Activated CD4-positive, alpha-beta T cell treated with anti-CD3 and anti-CD28 coated beads, Interleukin-10, Interleukin-2, amounts not matched to agents 100 ng/mL and 50 ng/mL, durations not matched to agents 16 hours and 8 hours (primary cell): Measurements from ENCODE around the gene CFAP46.

Source experiments
- DNase-seq: peaks from one replicate; pipeline ENCODE4 v3.0.0-alpha.2; 2020

Gene CFAP46

DNA sequence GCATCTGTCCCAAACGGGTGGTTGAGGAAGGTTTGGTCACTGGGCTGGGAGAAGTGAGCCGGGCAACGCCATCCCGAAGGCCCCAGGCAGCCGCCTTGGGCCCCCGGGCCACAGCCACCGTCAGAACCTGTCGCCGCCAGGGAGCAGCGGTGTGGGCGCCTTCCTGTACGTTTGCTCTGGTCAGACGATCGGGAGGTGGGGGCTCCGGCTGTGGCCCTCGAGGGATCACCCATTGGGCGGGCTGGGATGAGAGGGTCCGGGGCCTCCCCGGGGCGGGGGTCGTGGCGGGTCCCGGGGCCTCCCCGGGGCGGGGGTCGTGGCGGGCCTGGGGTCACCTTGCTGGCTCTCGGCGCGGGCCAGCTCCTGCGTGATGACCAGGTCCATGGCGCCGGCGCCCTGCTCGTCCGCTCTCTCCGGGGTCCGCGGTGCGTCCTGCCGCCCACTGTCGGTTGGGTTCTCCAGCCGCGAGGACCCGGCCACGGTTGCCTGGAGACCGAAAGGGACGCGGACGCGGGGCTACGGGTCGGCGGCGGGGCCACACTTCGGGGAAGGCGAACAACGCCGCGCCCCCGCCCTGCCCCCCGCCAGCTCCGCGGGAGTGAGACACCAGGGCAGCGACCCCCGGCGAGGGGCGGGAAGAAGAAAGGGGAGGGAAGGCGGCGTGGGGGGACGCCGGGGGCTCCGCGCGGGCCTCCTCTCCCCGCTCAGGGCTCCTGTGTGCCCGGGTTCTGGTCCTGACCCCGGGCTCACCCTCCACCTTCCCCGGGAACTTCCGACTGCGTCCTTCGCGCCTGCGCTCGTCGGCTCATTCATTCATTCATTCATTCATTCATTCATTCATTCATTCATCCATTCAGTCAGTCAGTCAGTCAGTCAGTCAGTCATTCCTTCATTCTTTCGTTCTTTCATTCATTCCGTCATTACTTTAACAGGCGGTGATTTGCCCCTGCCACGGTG, at the start of gene CFAP46:
Gene CFAP46 (minus strand): TSS at position 470 of the 957 bp plus-strand sequence. CDS start 86 bp downstream, at position 384.
- DNase-seq: peak; percentile 24

DNA sequence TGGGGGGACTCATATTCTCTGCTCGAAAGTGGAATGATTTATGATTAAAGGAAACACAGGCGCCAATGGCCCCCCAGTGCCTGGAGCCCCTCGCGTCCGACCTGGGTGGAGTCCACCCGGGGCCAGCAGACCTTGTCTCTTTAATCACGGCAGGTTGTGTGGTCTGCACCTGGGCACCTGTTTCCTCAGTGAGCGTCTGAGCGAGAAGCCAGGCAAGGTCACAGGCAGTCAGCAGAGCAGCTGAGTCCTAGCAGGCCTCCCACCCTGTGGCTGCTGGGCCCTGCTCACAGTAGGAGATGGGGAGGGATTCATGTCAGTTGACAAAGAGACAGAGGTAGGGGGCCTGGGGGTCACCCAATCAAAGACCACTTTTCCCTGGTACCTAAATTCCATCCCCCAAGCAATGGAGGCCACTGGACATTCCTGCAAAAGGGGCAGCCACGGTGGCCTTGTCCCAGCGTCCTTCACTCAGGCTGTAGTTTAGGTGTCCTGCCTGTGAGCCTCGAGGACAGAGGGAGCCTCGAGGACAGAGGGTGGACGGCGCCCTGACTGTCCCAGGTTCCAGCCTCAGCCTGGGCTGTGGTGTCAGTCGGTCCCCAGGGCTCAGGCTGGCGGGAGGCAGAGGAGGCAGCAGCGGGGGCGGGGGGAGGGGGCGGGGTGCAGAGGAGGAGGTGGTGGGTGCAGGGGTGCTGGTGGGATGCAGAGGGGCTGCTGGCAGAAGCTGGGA, 49.5 kb upstream of the CFAP46 start:
- DNase-seq: no peak

DNA sequence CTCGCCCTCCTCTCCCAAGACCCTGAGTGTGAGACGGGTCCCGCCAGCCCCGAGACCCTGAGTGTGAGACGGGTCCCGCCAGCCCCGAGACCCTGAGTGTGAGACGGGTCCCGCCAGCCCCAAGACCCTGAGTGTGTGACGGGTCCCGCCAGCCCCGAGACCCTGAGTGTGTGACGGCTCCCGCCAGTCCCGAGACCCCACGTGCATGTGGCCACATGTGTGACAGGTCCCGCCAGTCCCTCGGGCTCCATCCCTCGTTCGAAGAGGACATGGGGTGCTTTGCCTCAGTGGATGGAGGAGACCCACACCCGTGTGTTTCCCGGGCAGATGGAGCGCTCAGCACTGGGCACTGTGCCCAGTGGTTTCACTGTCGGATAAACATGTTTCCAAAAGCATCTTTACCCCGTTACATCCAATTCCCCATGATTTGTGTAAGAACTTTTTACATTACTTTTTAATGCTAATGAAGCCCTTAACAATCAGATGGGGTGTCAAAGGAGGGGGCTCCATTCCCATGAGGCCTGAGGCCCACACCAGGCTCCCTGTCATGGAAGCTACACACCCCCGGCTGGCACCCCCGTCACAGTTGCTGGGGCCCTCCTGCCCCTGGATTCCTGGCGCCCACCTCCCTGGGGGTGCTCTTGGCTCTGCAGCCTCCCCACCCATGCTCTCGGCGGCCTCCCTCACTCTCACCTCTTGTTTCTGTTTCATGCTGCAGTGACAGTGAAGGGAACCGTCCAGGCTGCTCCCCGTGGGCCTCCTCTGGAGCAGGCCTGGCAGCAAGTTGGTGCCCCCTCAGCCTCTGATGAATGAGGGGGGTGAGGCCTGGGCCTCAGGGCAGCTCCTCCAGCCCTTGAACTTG, 48.5 kb upstream of the CFAP46 start:
- DNase-seq: no peak

DNA sequence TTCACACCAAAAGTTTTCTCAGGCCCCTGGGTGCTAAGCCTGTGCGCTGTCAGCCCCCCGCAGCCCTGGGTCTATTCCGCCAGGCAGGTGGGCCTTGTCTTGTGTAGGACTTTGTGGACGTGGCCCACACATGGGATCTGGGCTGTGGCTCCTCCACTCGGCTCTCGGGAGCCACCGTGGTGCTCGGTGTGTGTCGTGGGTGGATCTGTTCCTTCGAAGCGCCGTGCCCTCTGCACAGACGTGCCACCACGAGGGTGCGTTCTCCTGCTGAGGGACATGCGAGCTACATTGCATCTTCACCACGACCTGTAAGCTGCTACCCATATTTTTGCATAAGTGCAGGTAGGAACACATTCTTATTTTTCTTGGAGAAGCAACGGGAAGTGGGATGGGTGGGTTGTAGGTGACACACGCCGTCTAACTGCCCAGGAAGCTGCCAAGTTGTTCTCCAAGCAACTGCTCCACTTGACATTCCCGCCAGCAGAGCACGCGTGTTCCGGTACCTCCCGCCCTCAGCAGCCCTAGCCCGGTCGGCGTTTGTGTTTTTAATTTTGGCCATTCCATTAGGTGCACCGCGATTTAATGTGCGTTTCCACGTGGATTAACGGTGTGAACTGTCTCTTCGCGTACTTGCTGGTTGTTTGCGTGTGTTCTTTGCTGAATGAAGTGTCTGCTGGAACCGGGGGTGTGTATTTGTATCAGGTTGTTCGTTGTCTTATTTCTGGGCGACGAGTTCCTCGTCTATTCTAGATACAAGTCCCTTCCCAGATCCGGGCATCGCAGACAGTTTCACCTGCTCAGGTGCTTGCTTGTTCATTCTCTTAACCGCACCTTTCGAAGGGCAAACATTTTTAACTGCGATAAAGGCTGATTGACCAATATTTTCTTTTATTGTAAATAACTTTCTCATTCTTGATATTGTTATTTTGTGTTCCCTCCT, 47.4 kb upstream of the CFAP46 start:
- no peak for DNase-seq

DNA sequence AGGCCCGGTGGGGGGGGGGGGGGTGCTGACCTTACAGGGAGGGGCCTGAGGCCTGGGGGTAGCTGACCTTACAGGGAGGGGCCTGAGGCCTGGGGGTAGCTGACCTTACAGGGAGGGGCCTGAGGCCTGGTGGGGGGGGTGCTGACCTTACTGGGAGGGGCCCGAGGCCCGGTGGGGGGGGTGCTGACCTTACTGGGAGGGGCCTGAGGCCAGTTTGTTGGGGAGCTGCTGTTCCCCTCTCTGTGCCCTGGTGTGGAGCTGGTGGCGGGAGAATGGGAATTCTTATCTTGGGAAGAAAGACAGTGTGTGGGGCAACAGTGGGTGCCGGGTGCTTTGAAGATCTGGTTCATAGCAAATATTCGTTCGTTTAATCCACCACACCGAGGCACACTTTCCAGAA, 46.6 kb upstream of the CFAP46 start:
- no peak for DNase-seq

DNA sequence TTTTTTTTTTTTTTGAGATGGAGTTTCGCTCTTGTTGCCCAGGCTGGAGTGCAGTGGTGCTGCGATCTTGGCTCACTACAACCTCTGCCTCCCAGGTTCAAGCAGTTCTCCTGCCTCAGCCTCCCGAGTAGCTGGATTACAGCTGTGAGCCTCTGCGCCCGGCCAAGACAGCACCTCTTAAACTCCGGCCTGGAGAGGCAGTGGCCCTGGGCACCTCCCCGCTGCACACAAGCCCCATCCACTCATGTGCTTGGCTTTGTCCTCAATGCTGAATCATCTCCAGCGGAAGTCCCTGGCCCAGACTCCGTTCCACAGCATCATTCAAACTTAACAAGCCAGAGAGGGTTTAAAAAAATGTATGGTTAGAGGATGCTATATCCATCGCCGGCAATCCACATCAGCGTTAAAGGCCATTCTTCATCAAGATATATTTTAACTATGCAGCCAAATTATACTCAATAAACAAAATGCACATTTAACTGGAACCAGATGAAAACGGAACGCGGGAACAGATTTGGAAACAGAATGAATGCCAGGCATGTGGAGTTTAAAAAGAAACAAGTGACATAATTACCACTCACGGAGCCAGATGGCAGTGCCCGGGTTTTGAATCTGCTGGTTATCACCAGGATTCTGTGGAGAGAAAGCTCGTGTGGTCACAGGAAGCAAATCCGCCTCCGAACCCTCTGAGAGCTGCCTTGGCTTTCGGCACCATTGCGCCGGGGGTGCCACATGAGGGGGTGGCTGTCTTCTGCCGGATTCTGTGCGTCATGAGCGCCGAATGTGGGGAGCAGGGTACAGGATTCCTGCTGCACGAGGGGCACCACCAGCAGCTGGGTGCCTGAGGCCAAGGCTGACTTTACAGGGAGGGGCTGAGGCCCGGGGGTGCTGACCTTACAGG, 45.6 kb upstream of the CFAP46 start:
- no peak for DNase-seq

DNA sequence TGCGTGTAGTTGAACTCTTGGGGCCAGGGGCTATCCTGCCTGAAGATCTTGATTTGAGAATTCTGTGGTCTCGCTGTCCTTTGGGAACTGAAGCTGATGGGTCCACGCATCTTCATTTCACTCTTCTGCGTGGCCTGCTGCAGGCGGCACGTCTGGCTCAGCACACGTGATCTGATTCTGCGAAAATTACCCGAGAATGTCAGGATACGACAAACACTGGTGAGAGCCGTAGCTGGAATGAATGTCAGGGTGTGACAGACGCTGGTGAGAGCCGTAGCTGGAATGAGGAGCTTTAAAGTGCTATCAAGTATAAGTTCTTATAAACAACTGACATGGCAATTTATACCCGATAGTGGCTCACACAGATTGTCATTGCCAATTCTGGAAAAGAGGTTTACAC, 44.6 kb upstream of the CFAP46 start:
- no peak for DNase-seq

DNA sequence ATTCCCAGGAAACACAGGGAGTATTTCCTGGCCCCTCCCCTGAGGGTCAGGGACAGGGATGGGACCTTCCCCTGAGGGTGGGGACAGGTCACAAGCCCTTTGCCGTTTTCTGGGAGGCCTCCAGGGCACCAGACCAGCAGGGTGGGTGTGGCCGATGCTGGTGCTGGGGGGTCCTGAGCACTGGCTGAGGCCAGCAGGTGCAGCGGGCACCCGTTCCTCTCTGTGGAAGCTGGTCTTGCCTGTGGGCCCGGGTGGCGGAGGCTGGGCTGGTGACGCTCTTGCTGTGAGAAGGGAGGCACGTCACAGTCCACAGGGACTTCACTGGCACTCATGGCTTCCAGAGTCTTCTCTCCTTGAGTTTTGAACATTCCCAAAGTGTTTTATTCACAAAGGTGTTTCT, 44.2 kb upstream of the CFAP46 start:
- DNase-seq: no peak

DNA sequence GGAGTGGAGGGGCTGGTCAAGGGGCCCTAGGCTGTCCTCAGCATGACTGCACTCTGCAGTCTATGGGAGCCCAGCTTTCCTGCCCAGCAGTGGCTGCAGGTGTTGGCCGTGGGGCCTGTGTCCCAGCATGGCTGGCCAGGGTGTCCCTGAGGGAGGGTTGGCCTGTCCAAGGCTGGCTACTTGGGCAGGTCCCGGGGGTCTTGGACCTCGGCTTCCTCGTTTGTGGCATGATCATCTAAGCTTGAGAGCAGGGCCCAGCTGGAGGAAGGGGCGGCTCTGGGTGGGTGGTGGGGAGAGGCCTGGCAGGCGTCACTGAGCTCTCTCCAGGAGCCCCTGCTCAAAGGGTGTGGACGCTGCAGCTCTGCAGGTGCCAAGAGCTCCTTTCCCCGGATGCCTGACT, 43.7 kb upstream of the CFAP46 start:
- DNase-seq: no peak

DNA sequence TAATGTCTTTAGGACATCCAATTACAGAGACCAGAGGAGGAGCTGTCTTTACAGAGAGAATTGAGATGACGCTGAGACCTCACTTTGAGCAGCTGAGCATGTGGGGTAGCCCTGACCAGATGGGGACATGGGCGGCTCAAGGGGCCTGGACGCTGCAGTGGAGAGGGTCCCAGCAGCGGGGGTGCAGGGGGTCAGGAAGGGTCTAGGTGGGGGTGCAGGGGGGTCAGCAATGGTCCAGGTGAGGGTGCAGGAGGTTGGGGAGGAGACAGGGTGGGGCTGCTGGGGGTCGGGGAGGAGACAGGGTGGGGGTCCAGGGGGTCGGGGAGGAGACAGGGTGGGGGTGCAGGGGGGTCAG, 43.2 kb upstream of the CFAP46 start:
- DNase-seq: no peak

DNA sequence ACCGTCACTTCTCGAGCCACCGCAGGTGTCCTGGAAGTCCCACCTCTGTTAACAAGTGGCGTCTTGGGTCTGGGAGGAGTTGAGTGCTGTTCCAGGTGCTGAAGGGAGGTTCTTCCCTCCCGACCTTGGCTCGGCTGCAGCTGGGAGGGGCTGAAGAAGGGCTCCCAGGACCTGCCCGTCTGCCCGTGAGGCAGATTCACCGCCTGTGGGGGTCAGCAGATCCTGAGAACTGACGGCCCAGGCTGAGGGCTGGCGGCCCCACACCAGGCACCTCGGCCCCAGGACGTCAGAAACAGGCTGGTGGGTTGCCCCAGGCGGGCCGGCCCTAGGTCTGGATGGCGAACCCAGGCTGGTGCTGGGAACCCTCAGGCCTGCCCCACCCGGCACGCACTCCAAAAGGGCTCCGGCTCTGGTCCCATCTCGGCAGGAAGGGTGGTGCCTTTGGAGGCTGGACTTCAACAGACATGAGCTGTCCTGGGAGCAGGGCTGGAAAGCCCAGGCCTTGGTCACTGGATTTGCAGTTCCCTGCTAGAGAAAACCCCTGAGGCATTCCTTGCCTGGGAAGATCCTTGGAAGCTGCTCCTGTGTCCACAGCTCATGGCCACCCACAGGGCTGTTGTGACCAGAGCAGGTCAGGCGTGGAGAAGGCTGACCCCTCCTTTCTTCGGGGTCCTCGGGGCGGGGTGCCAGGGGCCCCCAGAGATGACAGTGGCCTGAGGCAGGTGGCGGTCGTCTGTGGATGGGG, 42.6 kb upstream of the CFAP46 start:
- no peak for DNase-seq

DNA sequence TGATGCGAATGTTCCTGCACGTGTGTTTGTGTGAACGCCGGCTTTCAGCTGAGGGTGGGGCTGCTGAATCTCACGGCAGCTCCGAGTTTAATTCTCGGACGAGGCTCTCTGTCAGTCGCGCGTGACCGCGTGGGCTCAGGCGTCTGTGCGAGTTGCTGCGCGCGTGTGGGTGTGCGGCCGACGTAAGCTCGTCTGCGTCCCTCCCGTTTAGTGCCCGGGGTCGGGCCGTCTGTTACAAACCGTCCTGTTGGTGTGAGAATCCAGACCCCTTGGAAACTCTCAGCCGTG, 41.6 kb upstream of the CFAP46 start:
- no peak for DNase-seq

DNA sequence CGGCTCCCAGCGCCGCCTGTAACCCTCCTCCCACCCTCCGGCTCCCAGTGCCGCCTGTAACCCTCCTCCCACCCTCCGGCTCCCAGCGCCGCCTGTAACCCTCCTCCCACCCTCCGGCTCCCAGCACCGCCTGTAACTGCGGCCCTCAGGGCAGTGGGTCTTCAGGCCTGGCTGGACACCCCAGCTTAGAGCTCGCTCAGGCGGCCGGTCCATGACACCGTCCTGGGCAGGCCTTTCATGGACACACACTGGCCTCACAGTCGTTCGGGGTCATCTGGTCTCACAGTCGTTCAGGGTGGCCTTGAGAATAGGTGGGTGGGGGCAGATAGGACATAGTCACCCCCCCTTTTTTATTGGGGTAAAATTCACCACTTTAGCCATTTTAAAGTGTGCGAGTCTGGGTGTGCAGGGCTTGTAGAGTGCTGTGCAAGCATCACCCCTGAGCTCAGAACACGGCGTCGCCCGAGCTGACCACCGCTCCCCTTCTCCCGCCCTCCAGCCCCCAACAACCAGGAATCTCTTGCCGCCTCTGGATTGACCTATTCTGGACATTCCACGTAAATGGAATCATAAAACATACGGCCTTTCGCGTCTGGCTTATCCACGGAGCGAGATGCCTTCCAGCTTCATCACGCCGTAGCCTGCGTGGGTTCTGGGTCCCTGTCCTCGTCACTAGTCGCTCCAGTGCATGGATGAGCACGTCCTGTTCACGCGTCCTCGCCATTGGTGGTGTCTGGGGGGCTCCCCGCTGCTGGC, 41.1 kb upstream of the CFAP46 start:
- DNase-seq: no peak

DNA sequence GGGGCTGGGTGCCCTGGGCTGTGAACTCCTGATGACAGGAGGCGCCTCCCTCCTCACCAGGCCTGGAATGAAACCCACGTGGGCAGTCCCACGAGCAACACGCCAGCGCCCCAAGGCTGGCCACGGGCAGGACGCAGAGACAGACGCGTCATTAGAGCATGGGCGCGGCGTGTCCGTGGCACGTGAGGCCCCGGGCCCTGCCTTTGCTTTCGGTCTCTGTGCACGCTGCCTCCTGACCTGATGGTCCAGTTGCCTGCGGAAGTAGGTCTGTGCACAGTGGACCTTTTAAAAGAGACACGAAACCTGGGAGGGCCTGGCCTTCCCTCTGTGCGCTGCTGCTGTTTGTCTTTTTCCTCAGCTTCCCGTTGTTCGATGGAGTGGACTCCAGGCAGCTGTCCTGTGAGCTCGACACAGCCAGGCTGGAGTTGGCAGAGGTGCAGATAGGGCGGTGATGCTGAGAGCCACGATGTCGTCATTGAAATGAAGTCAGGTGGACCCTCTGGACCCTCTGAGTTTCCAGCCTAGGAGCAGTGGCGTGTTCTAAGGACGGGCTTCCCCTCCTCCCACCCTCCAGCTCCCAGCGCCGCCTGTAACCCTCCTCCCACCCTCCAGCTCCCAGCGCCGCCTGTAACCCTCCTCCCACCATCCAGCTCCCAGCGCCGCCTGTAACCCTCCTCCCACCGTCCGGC, 40.1 kb upstream of the CFAP46 start:
- no peak for DNase-seq

DNA sequence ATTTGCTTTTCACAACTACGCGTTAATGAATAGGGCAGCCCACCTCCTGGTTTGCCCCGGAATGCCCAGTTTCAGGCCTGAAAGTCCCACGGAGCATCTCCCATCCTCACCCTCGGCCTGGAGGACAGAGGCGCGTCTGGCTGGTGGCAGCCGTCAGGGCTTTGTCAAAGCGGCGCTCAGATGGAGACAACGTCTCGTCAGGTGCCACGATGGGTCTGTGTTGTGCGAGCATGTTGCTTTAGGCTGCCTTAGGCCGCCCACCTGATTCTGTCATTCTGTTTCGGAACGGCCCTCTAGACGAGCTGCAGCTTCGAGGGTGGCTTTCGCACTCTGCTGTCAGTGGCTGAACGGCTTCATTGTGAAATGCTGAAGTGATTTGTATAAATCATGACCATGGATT, 39.4 kb upstream of the CFAP46 start:
- DNase-seq: no peak

DNA sequence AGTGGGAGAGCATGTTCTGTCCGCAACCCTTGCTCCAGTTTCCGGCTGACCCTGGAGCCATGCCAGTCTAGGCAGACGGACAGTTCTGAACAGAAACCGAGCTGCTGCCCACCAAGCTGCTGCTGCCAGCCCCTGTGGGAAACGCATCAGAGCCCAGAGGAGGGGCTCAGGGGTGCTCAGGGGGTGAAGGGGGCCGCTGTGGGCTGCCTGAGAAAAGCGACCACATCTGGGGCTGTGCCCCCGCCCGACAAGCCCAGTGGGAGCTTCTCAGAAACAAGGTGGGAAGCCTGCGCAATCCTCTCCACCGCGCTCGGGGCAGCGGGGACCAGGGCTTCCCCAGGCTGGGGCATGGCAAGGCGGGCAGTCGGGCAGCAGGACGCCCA, 38.8 kb upstream of the CFAP46 start:
- DNase-seq: no peak

DNA sequence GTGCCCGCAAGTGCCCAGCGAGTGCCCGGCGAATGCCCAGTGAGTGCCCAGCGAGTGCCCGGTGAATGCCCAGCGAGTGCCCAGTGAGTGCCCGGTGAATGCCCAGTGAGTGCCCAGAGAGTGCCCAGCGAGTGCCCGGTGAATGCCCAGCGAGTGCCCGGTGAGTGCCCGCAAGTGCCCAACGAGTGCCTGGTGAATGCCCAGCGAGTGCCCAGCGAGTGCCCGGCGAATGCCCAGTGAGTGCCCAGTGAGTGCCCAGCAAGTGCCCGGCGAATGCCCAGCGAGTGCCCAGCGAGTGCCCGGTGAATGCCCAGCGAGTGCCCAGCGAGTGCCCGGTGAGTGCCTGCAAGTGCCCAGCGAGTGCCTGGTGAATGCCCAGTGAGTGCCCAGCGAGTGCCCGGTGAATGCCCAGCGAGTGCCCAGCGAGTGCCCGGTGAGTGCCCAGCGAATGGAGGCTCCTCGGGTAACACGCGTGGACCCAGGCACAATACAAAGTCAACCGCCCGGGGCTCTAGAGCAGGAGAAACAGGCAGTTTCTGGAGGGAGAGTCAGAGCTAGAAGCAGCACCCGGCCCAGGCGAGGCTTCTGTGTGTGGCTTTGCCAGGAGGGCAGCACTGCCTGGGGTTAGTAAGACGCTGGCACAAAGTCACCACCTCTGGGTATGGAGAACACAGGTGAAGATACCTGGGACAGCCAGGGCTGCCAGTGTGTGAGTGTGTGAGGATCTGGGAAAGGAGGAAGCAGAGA, 38.2 kb upstream of the CFAP46 start:
- no peak for DNase-seq
